RPMI7951 (cell line): ENCODE results near the gene CHD3. TPM values are rescaled to one million over a fixed set of nuclear protein-coding genes. Genes with fewer than 3 reads are reported as not detected.
A peak's percentile ranks its signal among the peaks of the same experiment; 100 is the strongest.

Experiments used
- DNase-seq: peaks from one replicate; pipeline ENCODE4 v3.0.0-alpha.2; 2012; ENCODE audit warnings: low read depth
- total RNA-seq: library from RNA; depleted of rRNA; stranded (reverse); fragments of >200 nt; shearing (Covaris generic); gene quantifications from 2 replicates; pipeline ENCODE4 v1.2.3, GENCODE V29; 2014

Gene CHD3
- total RNA-seq, 1 experiment from 2014 or later, result 20.3 TPM

GRCh38 chr17:7864995-7865650 is 23.5 kb upstream of the CHD3 start:
- DNase-seq, result no peak

GRCh38 chr17:7867881-7868329 is 20.7 kb upstream of the CHD3 start:
- DNase-seq, result no peak

GRCh38 chr17:7873051-7873450 is 15.5 kb upstream of the CHD3 start:
- no peak for DNase-seq

- no peak for DNase-seq
Observed at GRCh38 chr17:7875804-7876370, 12.7 kb upstream of the CHD3 start.

- DNase-seq, result no peak
Observed at GRCh38 chr17:7878234-7878633, 10.4 kb upstream of the CHD3 start.

- DNase-seq, result no peak
Observed at GRCh38 chr17:7880076-7880868, 8.3 kb upstream of the CHD3 start.

GRCh38 chr17:7881276-7882054 is 7.1 kb upstream of the CHD3 start:
- no peak for DNase-seq

GRCh38 chr17:7882068-7882467 is 6.5 kb upstream of the CHD3 start:
- DNase-seq, result no peak

GRCh38 chr17:7882629-7883028 is 6.0 kb upstream of the CHD3 start:
- no peak for DNase-seq

GRCh38 chr17:7883781-7884386 is 4.7 kb upstream of the CHD3 start:
- peak; percentile 8 for DNase-seq

GRCh38 chr17:7884581-7885366 is 3.8 kb upstream of the CHD3 start:
- DNase-seq, result no peak

GRCh38 chr17:7885367-7886226 is 3.0 kb upstream of the CHD3 start:
- DNase-seq, result peak; percentile 57

- DNase-seq, result peak; percentile 11
Observed at GRCh38 chr17:7886227-7887037, 2.2 kb upstream of the CHD3 start.

- DNase-seq, result no peak
Observed at GRCh38 chr17:7887038-7887481, 1.5 kb upstream of the CHD3 start.

GRCh38 chr17:7887482-7888183 is 956 bp upstream of the CHD3 start:
- peak; percentile 94 for DNase-seq

- peak; percentile 97 for DNase-seq
Observed at GRCh38 chr17:7889166-7889955, 772 bp downstream of the CHD3 start.

- DNase-seq, result no peak
Observed at GRCh38 chr17:7893187-7893880, 4.7 kb downstream of the CHD3 start.
